GM19372 (cell line): ENCODE measurements around the gene PDE1C.
"Not testable (repeated sequence)": the region's sequence is repeated elsewhere in the genome, so short reads cannot be mapped to it uniquely, and the experiment has no call there.

Experiments used
- ATAC-seq: cut with Tn5 transposase; IDR thresholded peaks from one replicate; pipeline ENCODE4 v1.9.1; 2021; ENCODE audit warnings: mild to moderate bottlenecking, low read depth, moderate library complexity; ENCODE audit not compliant: unreplicated experiment

The PDE1C gene

GRCh38 chr7:31858055-31858454 is 212.2 kb downstream of the PDE1C start:
- ATAC-seq, result no peak

GRCh38 chr7:31857172-31857571 is 213.0 kb downstream of the PDE1C start:
- no peak for ATAC-seq

GRCh38 chr7:31856337-31856736 is 213.9 kb downstream of the PDE1C start:
- ATAC-seq, result no peak

GRCh38 chr7:31855530-31855929 is 214.7 kb downstream of the PDE1C start:
- no peak for ATAC-seq

- no peak for ATAC-seq
Measured at GRCh38 chr7:31853380-31853779, 216.8 kb downstream of the PDE1C start.

- ATAC-seq, result no peak
Measured at GRCh38 chr7:31852462-31852861, 217.7 kb downstream of the PDE1C start.

- ATAC-seq, result no peak
Measured at GRCh38 chr7:31851119-31851518, 219.1 kb downstream of the PDE1C start.

- no peak for ATAC-seq
Measured at GRCh38 chr7:31850601-31851000, 219.6 kb downstream of the PDE1C start.

GRCh38 chr7:31850066-31850465 is 220.1 kb downstream of the PDE1C start:
- ATAC-seq, result no peak

GRCh38 chr7:31835471-31835870 is 234.7 kb downstream of the PDE1C start:
- no peak for ATAC-seq

GRCh38 chr7:31833625-31834024 is 236.6 kb downstream of the PDE1C start:
- ATAC-seq, result not testable (repeated sequence)

- no peak for ATAC-seq
Measured at GRCh38 chr7:31828520-31828919, 241.7 kb downstream of the PDE1C start.

- no peak for ATAC-seq
Measured at GRCh38 chr7:31825576-31825975, 244.6 kb downstream of the PDE1C start.

GRCh38 chr7:31819031-31819430 is 251.2 kb downstream of the PDE1C start:
- no peak for ATAC-seq

- no peak for ATAC-seq
Measured at GRCh38 chr7:31816810-31817209, 253.4 kb downstream of the PDE1C start.

GRCh38 chr7:31815796-31816195 is 254.4 kb downstream of the PDE1C start:
- ATAC-seq, result no peak

GRCh38 chr7:31814187-31814586 is 256.0 kb downstream of the PDE1C start:
- no peak for ATAC-seq

- no peak for ATAC-seq
Measured at GRCh38 chr7:31811650-31812461, 258.4 kb downstream of the PDE1C start.

GRCh38 chr7:31805209-31805818 is 264.9 kb downstream of the PDE1C start:
- no peak for ATAC-seq

GRCh38 chr7:31796375-31796774 is 273.8 kb downstream of the PDE1C start:
- no peak for ATAC-seq

- no peak for ATAC-seq
Measured at GRCh38 chr7:31794851-31795344, 275.3 kb downstream of the PDE1C start.

- no peak for ATAC-seq
Measured at GRCh38 chr7:31791881-31792280, 278.3 kb downstream of the PDE1C start.
